DOHH2 (cell line): ENCODE data around the gene CLPSL1.

ENCODE experiments used
- CTCF ChIP-seq: fragments of 200-600 bp; sonication (generic); IDR thresholded peaks from one replicate; pipeline ENCODE4 v1.5.1; 2014; ENCODE audit warnings: antibody characterized with exemption, mild to moderate bottlenecking, low read depth, low read length; ENCODE audit not compliant: poor library complexity, severe bottlenecking
- EZH2phosphoT487 ChIP-seq: fragments of 200-600 bp; sonication (generic); IDR thresholded peaks from 2 replicates; pipeline ENCODE4 v1.6.1; 2017; ENCODE audit warnings: borderline replicate concordance, mild to moderate bottlenecking, antibody characterized with exemption, low read length, moderate library complexity, mixed read lengths

GRCh38 chr6:35751594-35751993 lies 29.2 kb upstream of the CLPSL1 start:
- TF ChIP-seq CTCF: no peak
- TF ChIP-seq EZH2phosphoT487: no peak
